ENCODE measurements around the gene CHD2.

CHD2 gene

GRCh38 chr15:92960996-92961681 lies 61.0 kb downstream of the CHD2 start:
- no peak for DNase-seq (ENCODE audit: low spot score)

GRCh38 chr15:92962914-92963313 lies 62.8 kb downstream of the CHD2 start:
- DNase-seq (ENCODE audit: low spot score): no peak

GRCh38 chr15:92963794-92964193 lies 63.7 kb downstream of the CHD2 start:
- no peak for DNase-seq (ENCODE audit: low spot score)

- no peak for DNase-seq (ENCODE audit: low spot score)
Measured at GRCh38 chr15:92968926-92969651, 69.0 kb downstream of the CHD2 start.

- no peak for DNase-seq (ENCODE audit: low spot score)
Measured at GRCh38 chr15:92970656-92971055, 70.5 kb downstream of the CHD2 start.

DNA sequence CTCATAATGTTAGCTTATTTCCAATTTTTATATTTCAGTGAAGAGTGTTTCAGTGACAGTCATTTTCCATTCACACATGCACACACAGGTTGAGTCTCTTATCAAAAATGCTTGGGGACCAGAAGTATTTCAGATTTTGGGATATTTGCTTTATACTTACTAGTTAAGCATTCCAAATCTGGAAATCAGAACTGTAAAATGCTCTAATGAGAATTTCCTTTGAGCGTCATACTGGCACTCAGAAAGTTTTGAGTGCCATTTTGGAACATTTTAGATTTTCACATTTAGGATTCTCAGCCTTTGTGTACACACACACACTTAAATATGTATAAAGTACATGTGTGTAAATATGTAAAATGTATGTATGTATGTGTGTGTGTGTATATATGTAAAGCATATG lies 71.0 kb downstream of the CHD2 start:
- DNase-seq (ENCODE audit: low spot score): no peak

DNA sequence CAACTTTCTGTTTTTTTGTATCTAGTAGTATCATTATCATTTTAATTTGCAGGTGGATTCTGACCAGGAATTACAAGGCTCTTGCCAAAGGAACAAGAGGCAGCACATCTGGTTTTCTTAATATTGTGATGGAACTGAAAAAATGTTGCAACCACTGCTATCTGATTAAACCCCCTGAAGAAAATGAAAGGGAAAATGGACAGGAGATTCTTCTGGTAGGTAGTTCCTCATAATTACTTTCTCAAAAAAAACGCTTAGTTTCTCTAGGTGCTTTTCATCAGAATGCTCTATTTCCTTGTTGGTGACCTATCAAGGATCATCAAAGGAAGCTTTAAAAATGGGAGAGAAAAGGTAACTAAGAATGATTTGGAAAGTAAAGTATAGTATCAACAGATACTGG lies 71.6 kb downstream of the CHD2 start:
- DNase-seq (ENCODE audit: low spot score): no peak

DNA sequence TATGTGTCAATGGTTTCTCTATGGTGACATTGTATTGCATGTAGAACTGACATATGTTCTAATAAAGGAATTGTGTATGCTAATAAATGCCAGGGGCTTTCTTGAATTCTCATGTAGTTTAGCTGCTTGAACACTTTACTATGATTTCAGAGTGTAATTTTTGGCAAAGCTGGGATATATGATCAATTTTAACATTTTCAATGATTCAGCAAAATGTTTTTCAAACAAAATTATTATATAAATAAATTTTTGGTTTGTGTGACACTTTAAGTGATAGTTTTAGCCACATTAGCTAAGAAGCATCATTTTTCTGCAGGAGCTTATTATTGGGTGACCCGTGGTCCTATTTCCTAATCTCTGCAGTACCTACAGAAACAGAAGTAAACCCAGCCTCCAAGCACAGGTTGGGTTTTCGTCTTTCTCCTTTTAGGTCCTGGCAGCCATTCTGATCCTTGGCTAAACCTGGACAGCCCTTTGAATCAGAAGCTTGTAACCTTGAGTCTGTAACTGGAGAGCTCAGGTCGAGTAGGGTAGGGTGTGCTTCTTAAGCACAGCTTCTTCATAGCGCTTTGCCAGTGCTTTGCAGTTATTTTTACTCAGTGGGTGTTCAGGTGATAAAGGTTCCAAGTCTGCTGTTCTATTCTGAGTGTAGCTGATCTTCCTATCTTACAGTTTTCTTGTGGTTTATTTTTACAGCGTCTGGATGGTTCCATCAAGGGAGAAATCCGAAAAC lies 74.2 kb downstream of the CHD2 start:
- no peak for DNase-seq (ENCODE audit: low spot score)

GRCh38 chr15:92979011-92979701 lies 79.0 kb downstream of the CHD2 start:
- no peak for DNase-seq (ENCODE audit: low spot score)

DNA sequence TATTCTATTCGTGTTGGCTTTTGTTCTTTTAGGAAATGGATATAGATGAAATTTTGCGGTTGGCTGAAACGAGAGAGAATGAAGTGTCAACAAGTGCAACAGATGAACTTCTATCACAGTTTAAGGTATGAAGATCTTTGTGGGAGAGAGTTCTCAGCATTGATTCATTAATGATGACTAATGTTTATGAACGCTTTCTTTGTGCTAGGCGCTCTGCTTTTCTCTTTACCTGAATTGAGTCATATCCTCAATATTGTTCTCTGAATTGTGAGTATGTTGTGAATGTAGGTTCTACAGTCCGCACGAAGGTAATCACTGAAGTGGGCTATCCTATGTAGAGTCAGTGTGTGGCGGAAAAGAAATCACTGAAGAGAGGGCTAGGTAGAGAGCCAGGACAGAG lies 81.2 kb downstream of the CHD2 start:
- DNase-seq (ENCODE audit: low spot score): no peak

DNA sequence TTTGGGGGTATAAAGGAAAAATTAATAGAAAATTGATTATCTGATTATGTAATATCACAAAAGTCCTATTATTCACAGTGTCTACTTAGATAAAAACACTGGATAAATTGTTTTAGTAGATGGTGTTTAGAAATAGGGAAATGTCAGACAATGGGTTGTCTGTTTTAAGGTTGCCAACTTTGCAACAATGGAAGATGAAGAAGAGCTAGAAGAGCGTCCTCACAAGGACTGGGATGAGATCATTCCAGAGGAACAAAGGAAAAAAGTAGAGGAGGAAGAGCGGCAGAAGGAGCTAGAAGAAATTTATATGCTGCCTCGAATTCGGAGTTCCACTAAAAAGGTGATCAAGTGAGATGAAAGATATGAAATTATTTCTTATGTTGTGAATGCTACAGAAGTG lies 84.0 kb downstream of the CHD2 start:
- peak; percentile 90 for DNase-seq (ENCODE audit: low spot score)

- no peak for DNase-seq (ENCODE audit: low spot score)
Measured at GRCh38 chr15:92989470-92989869, 89.3 kb downstream of the CHD2 start.

GRCh38 chr15:92990031-92990430 lies 89.9 kb downstream of the CHD2 start:
- no peak for DNase-seq (ENCODE audit: low spot score)

DNA sequence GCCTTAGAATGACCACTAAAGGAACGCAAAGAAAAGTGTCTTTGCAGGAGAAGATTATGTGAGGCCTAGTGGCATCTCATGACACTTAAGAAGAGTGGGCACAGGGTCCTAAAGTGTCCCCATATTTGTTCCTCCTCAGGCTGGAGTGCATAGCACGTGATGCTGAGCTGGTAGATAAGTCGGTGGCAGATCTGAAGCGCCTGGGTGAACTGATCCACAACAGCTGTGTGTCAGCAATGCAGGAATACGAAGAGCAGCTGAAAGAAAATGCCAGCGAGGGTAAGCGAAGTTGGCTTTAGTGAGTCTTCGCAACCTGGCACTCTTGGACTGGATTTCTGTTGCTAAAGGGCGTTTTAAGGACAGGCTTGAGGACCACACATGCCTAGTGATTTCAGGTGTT lies 92.6 kb downstream of the CHD2 start:
- DNase-seq (ENCODE audit: low spot score): no peak

- no peak for DNase-seq (ENCODE audit: low spot score)
Measured at GRCh38 chr15:92997821-92998220, 97.7 kb downstream of the CHD2 start.

DNA sequence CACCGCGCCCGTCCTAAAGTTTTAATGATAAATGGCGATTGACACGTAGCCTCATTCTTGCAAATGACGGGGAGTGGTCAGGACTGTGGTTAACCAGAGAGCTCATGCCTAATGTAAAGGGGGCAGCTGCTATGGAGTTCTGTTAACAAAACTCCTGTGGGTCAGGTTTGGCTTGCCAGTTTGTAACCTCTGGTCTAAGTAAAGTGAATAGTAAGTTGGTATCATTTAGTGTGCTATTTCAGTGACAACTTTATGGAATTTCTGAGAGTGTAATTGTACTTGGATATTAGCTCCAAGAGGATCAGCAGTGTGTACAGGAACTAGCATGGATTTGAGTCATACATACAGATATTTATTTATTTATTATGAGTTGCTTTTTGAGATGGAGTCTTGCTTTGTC lies 101.0 kb downstream of the CHD2 start:
- no peak for DNase-seq (ENCODE audit: low spot score)

DNA sequence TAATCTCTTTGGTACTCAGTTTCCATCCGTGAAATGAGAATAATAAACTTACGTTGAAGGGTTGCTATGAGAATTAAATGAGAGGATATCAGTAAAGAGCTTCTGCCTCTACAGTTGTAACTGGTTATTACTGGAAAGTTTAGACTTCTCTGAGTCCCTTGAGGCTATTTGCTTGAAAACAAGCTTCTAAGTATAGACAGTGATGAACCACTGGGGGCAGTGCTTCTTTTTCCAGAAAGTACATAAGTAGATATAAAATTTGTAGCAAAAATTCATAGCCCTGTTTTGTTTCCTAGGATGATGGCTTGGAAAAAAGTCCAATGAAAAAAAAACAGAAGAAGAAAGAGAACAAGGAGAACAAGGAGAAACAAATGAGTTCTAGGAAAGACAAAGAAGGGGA lies 101.8 kb downstream of the CHD2 start:
- DNase-seq (ENCODE audit: low spot score): no peak

DNA sequence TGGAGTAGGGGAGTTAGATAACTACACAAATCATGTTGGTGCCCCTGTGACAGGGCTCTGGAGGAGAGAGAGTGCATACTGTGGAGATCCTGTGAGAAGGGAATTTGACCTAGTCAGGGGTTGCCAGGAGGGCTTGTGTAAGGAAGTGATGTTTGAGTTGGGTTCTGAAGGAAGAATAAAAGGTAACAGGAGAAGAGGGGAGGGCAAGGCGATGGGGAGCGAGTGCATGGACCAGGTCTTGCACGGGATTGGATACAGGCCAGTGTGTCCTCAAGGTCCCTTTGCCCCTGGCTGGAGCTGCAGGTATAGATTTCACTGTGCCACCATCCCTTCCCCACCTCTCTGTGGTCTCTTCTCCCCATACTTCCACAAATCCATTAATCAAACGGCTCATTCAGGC lies 105.0 kb downstream of the CHD2 start:
- no peak for DNase-seq (ENCODE audit: low spot score)

GRCh38 chr15:93007994-93008393 lies 107.9 kb downstream of the CHD2 start:
- DNase-seq (ENCODE audit: low spot score): no peak

DNA sequence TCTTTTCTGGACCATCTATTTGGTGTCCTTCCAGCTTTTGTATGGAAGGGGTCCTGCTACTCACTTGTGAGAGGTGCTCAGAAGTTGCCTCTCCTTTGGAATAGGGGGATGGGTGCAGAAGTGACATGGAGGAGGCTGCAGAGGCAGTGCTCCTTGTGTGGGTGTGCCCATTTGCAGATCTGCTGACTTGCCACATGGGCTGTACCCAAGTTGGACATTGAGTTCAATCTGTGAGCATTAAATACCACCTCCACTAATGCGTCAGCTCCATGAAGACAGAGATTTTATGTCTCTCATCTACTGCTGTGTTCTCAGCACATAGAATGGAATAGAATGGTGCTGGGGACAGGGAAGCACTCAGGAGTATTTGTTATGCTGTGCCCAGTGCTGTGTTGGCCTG lies 112.7 kb downstream of the CHD2 start:
- DNase-seq (ENCODE audit: low spot score): no peak

DNA sequence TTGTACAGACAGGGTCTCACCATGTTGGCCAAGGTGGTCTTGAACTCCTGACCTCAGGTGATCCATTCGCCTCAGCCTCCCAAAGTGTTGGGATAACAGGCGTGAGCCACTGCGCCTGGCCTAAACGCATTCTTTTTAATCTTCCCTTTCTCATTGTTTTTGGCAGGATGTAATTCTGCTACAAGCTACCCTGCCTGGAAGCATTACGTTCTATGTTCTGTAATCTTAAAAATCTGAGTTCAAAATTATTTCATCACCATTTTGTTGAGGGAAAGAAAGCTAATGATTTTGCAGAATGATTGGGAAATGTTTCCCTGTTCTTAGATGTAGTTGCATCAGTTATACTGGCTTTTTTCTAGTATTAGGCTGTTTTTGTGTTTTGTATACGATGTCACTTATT lies 117.4 kb downstream of the CHD2 start:
- no peak for DNase-seq (ENCODE audit: low spot score)

DNA sequence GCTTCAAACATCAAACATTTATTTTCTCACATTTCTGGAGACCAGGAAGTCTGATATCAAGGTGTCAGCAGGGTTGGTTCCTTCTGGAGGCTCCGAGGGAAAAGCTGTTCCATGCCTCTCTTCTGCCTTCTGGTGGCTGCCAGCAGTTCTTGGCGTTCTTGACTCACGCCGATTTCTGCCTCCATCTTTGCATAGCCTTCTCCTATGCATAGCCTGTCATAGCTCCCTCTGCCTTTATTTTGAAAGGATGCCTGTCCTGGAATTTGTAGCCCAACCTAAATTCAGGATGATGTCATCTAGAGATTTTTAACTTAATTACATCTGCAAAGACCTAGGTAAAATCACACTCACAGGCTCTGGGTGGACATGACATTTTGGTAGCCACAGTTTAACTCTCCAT lies 118.5 kb downstream of the CHD2 start:
- peak; percentile 60 for DNase-seq (ENCODE audit: low spot score)

GRCh38 chr15:93019090-93019489 lies 119.0 kb downstream of the CHD2 start:
- no peak for DNase-seq (ENCODE audit: low spot score)
